GM21723 (cell line): Measurements from ENCODE around the gene SRGAP3.

ENCODE experiments used
- ATAC-seq: cut with Tn5 transposase; IDR thresholded peaks from one replicate; pipeline ENCODE4 v1.9.1; 2021; ENCODE audit warnings: mild to moderate bottlenecking, moderate library complexity; ENCODE audit not compliant: unreplicated experiment

Gene SRGAP3

DNA sequence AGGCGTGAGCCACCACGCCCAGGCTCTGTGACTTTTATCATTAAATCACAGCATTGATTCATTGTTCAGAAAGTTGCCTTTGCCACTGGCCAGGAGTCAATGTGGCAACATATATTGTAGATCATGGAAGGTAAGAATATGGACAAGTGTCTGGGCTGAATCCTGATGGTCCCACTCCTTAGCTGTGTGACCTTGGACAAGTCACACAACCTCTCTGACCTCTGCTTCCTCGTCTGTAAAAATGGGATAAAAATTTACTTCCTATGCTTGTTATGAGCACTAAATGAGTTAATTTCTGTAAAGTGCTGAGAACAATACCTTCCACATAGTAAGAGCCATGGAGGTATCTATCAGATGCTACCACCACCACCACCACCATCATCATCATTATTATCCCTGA lies 182.7 kb downstream of the SRGAP3 start:
- ATAC-seq: no peak

DNA sequence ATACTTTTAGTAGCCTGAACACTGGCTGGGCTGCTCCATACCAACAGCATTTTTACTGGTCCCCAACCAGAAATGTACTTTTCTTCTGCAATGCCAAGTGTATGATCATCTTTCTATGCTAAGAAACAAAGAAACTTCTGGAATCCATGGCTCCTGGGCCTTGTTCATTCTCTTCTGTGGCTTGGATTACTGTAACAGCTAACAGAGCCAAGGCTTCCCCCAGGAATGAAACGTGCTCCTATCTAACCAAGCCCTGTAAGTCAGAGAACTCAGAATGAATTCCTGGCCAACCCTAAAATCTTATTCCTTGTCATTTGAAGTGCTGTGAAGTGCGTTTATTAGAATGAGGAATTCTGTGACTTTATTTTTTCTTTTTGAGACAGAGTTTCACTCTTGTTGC lies 183.3 kb downstream of the SRGAP3 start:
- ATAC-seq: no peak

DNA sequence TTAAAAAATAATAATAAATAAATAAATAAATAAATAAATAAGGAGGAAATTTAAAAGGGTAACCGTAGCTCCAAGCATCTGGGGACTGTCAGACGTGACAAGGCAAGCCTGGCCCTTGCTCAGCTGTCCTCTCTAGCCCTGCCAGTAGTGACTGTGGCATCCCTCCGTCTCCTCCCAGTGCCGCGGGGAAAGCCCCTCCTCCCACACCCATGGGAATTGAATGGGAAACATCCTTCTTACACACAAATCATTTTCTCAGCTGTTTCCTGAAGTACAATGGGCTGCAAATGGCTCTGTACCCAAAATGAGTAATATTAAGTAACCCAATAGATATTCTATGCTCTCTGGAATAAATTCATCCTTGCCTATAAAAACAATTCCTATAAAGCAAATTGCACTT lies 184.6 kb downstream of the SRGAP3 start:
- ATAC-seq: no peak

DNA sequence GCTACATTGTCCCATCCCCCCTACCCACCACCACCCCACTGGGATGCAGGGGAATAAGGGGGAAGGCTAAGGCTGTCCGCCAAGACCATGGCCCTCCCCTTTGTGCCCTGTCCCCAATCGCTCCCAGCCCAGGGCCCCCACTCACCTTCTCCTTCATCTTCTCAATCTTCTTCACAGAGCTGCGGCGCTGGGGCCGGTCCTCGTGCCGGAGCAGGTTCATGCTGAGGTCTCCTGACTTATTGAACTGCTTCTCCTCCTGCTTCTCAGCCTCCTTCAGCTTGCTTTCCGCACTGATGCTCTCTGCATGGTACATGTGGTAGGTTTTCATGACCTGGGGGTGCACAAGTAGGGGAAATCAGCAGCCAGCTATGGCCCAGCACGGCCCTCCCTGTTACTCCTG lies 185.2 kb downstream of the SRGAP3 start:
- ATAC-seq: no peak

DNA sequence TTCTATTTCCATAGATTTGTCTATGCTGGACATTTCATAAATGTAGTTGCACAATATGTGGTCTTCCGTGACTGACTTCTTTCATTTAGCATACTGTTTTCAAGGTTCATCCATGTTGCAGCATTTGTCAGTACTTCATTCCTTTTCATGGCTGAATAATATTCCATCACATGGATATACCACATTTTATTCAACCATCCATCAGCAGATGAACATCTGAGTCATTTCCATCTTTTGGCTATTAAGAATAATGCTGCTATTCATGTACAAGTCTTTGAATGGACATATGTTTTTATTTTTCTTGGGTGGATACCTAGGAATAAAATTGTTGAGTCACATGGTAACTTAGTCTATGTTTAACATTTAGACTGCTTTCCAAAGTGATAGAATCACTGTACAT lies 186.9 kb downstream of the SRGAP3 start:
- ATAC-seq: no peak

DNA sequence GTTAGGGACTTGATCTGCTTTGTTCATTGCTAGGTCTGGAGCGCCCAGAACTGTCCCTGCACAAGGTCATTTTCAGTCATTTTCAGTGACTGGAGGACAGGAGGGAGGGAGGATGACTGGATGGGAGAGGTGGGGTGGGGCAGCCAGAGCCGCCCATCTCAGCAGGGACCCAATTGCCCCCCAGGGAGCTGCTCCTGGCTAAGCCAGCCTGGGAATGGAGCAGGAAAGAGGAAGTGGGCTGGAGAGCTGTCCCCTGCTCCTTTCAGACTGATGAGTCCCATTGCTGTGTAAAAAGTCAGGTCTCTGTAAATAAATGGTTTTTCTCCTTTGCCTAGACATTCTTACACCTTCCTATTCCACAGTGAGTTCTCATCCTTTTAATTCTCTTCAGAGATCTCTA lies 187.8 kb downstream of the SRGAP3 start:
- no peak for ATAC-seq

DNA sequence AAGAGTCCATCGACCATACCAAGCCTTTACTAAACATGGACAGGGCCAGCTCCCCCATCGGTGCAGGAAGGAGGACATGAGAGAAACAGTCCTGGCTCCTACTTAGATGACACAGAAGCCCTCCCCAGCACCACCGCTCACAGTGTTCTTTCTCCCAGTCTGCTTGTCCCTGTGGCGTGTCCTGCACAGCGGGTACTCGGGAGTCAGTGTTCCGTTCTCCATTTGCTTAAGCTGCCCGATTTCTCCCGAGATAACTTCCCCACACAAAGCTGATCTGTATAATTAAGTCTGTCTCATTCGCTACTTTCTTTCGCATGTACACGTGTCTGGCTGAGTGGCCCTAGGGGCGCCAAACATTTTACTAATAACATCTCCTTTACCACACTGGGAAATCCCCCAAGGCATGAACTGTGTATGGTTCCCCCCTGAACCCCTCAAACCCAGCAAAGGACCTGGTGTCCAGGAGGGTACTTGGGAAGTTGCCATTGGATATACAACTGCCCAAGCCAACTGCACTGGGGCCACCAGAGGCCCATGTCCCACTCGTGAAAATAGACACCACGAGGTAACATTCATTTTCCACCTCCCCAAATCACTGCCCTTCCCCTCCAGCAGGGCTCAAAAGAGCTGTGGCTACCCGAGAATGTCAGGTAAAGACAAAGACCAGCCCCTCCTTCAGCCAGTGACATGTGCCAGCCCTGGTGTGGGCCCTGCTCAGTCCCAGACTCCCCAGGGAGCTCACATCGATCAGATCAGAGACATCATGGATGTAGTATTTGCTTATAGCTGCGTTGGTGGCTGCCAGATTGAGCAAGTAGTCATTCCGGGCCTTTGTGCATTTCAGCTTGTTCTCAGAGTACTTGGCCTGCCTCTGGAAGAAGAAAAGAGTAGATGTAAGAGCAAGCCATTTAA lies 189.7 kb downstream of the SRGAP3 start:
- ATAC-seq: no peak

DNA sequence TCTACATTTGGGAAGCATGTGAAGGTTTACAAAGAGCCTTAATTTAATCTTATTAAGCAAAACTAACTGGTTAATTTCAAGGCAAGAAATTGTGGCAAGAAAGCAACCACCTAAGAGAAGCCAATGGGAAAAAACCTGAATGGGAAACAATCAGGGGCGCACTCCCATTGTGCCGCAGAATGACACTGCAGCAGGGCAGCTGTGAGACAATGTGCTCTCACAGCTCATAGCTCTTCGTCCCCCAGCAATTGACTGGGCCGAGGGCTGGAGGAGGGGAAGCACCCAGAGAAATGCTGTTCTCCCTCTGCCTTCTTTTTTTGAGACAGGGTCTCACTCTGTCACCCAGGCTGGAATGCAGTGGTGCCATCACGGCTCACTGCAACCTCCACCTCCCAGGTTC lies 192.9 kb downstream of the SRGAP3 start:
- ATAC-seq: no peak

DNA sequence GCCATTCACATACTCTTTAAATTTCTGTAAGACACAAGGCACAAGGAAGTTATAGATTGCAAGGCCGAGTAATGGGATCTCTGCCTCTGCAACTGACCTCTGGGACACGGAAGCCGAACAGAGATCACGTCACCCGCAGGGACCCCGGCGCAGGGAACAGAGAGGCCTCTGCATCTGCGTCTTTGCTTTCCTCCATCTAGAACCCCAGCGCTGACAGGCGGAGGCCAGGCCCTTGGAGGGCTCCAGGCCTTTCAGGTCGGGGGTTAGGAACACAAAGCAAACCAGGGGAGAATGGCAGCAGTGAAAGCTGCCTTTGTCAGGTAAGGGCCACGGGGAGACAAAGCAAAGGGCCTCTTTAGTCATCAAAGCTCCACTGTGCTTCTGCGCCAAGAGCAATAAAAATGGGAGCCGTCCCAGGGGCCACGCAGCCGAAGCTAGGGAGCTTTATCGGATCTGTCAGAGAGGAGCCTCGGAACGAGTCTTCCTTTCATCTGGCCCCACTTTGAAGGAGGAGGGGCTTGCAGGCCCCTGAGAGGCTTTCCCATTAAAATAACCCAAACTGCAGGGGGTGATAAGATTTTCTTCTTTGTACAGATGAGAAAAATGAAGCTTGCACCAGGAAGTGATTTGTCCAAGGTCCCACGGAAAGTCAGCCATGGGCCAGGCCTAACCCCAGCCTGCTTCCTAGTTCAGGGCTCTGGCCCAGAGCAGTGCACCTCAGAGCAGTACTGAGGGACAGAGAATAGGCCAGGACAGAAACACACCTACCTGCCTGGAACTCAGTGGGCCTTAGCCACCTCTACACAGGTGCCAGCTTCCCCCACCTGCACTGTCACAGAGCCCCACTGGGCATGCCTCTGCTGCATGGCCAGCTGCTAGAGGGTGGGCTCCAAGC lies 201.7 kb downstream of the SRGAP3 start:
- no peak for ATAC-seq

DNA sequence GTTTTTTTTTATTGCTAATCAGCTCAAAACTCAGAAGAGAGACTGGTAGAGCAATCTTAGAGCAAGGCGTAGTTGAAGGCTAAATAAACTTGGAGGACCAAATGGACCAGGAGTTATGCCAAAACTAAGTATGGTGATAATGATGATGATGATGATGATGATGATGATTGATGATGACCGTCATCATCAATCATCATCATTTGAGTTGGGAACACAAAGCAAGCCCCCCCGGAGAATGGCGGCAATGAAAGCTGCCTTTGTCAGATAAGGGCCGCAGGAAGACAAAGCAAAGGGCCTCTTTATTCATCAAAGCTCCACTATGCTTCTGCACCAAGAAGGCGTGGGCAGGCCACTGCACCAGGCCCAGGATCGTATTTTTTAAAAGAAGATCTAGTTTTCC lies 204.1 kb downstream of the SRGAP3 start:
- ATAC-seq: no peak

DNA sequence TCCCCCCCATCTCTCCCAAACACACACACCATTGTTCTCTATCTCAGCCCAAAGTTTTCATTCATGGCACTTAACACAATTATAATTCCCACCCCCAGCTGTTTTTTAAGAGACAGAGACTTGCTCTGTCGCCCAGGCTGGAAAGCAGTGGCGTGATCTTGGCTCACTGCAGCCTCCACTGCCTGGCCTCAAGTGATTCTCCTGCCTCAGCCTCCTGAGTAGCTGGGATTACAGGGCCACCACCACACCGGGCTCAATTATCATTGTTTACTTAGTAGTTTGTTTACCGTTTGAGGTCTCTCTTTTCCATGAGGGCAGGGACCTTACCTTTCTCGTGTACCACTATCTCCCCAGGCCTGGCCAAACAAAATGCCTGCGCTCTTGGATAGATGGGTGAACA lies 206.4 kb downstream of the SRGAP3 start:
- no peak for ATAC-seq

DNA sequence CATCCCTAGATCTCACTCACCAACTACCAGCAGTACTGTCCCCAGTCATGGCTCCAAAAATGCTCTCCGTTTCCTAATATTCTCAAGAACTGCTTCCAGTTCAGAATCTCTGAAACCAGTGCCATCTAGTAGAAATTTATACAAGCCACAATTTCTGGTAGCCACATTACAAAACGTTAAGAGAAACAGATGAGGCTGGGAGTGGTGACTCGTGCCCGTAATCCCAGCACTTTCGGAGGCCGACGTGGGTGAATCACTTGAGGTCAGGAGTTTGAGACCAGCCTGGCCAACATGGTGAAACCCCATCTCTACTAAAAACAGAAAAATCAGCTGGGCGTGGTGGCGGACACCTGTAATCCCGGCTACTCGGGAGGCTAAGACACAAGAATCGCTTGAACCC lies 207.8 kb downstream of the SRGAP3 start:
- no peak for ATAC-seq

DNA sequence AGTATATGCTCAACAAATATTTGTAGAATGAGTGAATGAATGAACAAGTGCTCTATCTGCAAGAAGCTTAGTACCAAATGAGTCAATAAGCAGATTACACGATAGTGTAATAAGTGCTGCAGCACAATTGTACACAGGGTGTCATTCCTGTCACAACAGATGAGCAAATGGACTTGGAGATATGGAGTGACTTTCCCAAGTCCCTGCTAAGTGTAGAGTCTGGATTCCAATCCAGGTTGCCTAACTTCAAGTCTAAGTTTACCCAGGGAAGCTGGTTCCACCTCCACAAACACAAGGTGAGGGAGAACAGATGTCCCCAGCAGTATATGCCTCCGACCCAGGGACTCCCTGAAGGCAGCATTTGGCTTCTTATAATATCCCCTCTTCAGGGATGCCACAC lies 208.4 kb downstream of the SRGAP3 start:
- no peak for ATAC-seq

DNA sequence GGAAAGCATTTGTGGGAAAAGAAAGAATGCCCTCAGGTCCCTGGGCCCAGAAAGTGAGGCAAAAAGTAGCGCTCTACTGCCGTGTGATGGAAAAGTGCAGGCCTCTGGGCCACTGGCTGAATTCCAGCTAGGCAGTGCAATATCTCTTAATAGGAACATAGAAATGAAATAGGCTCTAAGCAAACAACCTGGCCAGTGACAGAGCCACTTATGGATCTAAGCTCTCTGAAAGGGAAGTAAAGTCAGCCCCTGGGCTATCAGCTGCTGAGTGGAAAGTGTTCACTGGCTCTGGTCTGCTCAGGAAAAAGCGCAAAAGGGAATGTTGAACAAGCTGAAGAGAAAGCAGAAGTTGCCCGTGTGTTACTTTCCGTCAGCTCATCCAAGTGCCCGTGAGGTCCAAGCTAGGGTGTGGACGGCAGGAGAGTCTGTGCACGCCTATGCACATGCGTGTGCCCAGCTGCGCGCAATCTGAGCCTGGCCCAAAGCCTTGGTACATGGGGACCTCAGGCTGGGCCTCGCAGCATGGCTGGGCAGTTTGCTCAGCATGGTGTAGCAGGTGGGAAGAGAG lies 212.2 kb downstream of the SRGAP3 start:
- no peak for ATAC-seq

DNA sequence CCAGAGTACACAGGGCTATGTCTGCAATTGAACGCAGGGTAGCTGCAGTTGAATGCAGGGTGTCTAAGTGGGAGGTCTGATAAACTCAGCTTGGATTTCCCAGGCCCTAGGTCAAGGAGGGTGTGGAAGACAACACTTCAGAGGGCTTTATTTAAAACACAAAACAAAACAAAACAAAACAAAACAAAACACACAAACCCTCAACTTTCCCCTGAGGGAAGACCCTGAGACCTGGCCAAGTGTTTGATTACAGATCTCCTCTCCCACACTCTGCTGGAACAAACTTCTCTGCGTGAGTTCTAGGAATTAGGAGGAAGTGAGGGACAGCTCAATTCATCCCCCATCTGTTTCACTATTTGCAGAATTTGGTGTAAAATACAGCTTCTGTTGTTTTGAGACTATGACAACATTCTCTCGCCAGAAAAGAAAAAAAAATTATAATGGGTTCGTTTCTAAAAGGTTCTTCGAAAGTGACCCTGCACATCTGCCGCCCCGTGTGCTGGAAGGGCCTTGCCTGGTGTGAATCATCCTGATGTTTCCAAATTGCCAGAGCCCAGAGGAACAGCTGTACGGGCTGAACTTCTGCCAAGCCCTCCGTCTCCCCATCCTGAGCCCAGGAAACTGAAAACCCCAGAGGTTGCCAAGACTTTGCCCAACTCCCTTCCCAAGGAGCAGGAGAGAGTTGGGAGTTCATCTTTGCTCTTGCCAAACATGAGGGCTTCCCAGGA lies 212.9 kb downstream of the SRGAP3 start:
- no peak for ATAC-seq

DNA sequence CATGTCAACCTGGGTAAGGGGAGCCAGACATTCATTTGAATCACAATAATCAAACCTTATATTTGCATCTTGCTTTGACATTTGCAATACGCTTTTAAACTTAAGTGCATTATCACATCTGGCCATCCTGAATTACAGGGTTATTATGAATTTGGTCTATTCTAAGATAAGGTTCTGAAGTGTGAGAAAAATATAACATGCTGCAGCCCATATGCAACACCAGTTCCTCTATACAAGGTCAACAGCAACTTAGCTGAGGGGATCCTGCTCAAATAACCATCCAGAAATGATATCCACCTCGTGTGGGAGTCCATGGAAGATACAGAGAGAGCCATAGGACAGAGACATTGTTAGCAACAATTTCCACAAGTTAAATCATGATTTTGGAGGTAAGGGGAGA lies 213.5 kb downstream of the SRGAP3 start:
- ATAC-seq: no peak

DNA sequence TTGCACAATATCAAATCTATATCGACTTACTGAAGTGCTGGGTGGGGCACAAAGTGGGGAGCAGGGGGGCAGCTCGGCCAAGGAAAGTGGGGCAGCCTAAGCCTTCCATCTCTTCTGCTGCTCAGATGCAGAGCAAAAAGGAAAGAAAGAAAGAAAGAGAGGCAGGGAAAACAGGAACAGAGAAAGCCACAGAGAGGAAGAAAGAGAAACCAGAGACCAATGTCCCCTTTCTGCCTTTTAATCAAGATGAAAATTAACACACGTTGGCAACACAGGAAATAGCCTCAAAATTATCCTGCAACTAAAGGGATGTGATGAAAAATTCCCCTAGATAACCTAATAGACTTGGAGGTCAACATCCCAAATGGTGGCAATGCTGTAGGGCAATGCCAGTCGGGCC lies 214.0 kb downstream of the SRGAP3 start:
- ATAC-seq: no peak

DNA sequence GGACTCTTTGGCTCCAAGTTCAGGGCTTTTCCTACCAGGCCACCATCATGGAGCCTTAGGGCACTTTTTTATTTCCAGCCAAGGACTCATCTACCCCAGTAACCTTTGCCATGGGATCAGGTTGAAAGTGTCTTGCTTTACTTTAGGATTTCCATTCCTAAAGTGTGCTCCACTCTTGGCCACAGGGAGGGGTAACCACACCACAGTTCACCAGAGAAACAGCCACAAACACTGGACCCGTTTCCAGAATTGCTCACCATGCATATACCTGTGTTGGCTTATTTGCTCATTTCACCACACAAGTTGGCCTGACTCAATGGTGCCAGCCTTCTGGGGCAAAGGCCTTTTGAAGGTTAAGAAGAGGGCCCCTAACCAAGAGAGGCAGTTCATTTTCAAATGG lies 215.6 kb downstream of the SRGAP3 start:
- ATAC-seq: no peak

DNA sequence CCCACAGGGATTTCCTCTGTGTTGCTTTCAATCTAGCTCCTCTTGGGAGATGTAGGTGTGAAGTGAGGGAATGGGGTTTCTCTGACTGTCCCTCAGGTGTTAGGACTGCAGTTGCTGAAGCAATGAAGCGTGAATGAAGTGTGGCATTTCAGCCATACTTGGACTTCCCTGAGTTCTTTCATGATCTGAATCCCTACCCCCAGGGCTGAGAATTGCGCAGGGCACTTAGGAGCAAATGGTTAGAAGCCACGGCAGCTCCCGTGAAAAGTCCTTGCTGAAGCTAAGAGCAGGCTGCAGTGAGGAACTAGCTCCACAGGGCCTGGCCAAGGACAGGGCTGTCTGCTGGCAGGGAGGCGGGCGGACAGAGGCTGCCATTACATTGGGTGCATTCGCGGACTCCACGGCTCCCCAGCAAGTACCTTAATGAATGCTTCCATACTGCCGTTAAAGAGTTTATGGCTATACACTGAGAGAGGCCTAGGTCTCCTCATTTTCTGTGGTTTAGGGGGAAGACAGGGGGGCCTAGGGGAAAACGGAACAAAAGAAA lies 217.1 kb downstream of the SRGAP3 start:
- ATAC-seq: no peak

DNA sequence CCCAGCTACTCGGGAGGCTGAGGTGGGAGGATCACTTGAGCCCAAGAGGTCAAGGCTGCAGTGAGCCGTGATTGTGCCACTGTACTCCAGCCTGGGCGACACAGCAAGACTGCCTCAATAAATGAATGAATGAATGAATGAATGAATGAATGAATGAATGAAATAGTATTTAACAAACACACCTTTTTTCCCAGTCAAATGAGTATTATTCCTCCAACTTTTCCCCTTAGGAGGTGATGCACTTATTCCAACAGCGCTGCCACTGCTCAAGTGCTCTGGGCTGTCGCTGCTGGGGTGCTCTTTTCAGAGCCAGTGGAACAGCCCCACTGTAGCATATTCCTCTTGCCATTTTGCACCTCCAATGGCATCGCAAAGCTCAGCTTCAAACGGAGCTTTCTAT lies 219.4 kb downstream of the SRGAP3 start:
- ATAC-seq: no peak

DNA sequence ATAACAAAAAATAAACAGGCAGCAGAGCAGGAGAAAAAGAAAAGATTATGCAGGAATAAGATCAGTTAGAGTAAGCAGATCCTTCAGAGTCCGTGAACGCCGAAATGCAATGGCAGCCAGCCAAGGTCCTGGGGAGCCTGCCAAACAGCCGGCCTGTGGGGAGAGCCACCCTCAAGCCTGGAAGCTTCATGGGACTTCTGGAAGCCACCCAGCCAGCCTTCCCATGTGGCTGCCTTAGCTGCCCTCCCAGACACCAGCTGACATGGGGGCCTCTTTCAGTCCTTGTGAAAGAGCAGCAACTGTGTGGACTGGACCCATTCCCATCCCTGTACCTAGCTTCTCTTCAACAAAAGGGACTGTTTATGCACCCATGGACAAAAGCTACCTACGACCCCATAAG lies 221.3 kb downstream of the SRGAP3 start:
- ATAC-seq: no peak
